ENCODE measurements around the gene SPP1.

SPP1 gene

DNA sequence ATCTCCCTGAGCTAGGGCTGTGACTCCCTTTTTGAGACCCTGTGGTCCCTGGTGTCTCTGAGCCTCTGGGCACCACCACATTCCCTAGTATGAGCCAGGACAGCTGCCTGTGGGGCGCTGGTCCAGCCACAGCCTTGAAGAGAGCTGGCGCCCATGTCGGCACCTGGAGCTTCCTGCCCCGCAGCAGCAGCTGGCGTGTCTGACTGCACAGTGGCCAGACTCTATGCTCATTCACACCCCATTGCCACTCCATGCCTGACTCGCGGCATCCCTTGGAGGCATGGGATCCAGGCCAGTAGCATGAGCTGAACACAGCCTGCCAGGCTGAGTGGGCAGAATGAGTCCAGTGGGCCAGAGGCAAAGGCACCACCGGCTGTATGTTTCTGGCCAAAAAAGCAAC lies 8.3 kb upstream of the SPP1 start:
- Mint-ChIP-seq H3K4me3 (no peak overlapping the region), H3K27ac (no peak overlapping the region), H3K27me3 (peaks cover 12% of the 10 kb centered on the region), H3K36me3 (no peaks in the 10 kb centered on the region), H3K4me1 (no peaks in the 10 kb centered on the region), H3K9me3 (no peaks in the 10 kb centered on the region)
- ATAC-seq (ENCODE audit: low read depth) (no peak), DNase-seq (ENCODE audit: low spot score in 2 of 2) (no peak)

DNA sequence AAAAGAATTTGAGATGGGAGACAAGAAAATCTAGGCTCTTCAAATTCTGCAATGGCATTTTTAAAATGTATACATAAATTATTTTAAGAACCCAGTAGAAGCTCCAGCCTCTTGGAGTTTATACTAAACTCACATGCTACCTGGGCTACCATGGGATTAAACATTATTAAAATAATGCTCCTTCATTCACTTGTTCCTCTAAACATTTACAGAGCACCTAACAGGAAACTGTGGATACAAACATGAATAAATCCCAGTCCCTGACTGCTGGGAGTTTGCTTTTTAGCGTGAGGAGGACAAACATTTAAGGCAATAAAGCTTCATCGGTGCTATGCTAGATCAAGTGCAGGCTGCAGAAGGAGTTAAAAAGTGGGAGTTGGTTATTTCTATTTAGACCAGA lies 5.4 kb upstream of the SPP1 start:
- peaks cover 14% of the 10 kb centered on the region for H3K27me3 Mint-ChIP-seq
- H3K27ac Mint-ChIP-seq = no peak overlapping the region
- no peaks in the 10 kb centered on the region for H3K9me3 Mint-ChIP-seq
- DNase-seq (ENCODE audit: low spot score in 2 of 2) (no peak), ATAC-seq (ENCODE audit: low read depth) (no peak)
- no peak overlapping the region for H3K4me3 Mint-ChIP-seq
- H3K36me3 Mint-ChIP-seq = no peaks in the 10 kb centered on the region
- H3K4me1 Mint-ChIP-seq = no peaks in the 10 kb centered on the region

DNA sequence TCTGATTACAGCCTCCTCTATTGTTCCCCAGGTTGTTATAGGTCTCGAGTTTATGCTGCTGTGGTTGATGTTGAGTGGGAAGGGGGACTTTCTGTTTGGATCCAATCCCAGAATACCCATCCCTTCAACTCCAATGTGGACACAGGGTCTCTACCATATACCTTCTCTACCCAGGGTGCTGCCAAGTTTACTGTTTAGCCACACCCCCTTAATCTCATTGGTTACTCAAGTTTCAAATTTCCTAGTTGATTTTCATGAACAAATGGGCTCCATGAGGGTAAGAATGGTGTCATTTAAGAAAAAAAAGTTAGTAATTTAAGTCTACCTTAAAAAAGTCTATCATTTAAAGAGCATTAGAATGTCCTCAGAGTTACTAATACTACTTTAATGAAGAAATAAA lies 3.6 kb upstream of the SPP1 start:
- H3K4me1 Mint-ChIP-seq = peaks cover 4% of the 10 kb centered on the region
- no peak overlapping the region for H3K27ac Mint-ChIP-seq
- H3K36me3 Mint-ChIP-seq = no peaks in the 10 kb centered on the region
- no peaks in the 10 kb centered on the region for H3K9me3 Mint-ChIP-seq
- H3K4me3 Mint-ChIP-seq = no peak overlapping the region
- no peak for DNase-seq (ENCODE audit: low spot score in 2 of 2)
- no peak for ATAC-seq (ENCODE audit: low read depth)
- peaks cover 13% of the 10 kb centered on the region for H3K27me3 Mint-ChIP-seq

DNA sequence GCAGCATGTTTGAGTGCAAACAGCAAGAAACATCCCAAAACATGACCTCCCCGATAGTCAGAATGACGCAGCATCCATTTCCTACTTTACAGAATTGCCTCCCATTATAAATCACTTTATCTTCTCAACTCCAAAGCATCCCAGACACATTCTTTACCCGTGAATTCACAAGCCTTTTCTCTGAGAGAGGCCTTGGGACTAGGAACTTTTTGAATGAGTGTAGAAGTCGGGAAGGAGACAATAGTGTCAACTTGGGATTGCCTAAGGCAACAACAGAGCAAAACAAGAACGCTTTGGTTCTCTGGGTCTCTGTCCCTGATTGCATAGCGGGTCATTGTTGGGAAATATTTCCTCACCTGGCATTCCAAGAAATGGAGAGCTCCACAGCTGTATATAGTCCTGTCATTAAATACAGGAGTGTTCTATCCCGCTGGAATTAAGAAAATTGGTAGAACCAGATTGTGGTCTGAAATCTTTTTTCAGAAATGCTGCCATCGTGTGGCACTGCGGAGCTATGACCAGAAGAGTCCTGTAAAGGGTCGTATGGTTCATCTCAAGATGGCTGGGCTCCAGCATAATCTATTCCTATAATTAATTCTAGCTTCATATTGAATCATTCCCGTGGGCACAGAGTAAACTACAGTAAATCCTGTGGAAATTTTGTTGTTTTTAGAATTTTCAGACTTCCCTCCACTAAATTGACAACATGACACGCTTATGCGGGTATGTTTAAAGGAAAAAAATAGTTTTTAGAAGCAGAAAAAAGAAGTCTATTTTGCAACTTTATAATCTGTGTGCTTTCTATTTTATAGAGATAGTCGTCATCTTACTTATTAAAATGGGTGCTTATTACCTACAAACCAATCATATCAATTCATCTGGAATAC lies 2.0 kb upstream of the SPP1 start:
- peaks cover 12% of the 10 kb centered on the region for H3K27me3 Mint-ChIP-seq
- peaks cover 4% of the 10 kb centered on the region for H3K4me1 Mint-ChIP-seq
- H3K4me3 Mint-ChIP-seq = no peak overlapping the region
- ATAC-seq (ENCODE audit: low read depth) (peak; percentile 81), DNase-seq (ENCODE audit: low spot score in 2 of 2) (peak in 1 of 2 donors; percentile 9)
- H3K9me3 Mint-ChIP-seq = no peaks in the 10 kb centered on the region
- H3K27ac Mint-ChIP-seq = no peak overlapping the region
- H3K36me3 Mint-ChIP-seq = no peaks in the 10 kb centered on the region

DNA sequence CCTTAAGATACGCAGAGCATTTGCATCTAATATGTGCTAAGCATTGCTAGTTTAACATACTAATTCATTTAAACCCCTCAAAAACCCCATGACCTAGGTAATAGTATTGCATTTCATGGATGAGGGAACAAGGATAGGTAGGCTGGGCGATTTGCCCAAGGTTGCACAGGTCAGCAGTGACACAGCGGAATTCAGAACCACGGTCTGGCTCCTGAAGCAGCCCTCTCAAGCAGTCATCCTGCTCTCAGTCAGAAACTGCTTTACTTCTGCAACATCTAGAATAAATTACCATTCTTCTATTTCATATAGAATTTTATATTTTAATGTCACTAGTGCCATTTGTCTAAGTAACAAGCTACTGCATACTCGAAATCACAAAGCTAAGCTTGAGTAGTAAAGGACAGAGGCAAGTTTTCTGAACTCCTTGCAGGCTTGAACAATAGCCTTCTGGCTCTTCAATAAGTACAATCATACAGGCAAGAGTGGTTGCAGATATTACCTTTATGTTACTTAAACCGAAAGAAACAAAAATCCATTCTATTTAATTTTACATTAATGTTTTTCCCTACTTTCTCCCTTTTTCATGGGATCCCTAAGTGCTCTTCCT lies 555 bp upstream of the SPP1 start:
- no peak for ATAC-seq (ENCODE audit: low read depth)
- Mint-ChIP-seq H3K27ac (no peak overlapping the region), H3K4me1 (peaks cover 4% of the 10 kb centered on the region), H3K4me3 (no peak overlapping the region), H3K36me3 (no peaks in the 10 kb centered on the region), H3K9me3 (no peaks in the 10 kb centered on the region), H3K27me3 (peaks cover 11% of the 10 kb centered on the region)
- DNase-seq (ENCODE audit: low spot score in 2 of 2) = no peak

DNA sequence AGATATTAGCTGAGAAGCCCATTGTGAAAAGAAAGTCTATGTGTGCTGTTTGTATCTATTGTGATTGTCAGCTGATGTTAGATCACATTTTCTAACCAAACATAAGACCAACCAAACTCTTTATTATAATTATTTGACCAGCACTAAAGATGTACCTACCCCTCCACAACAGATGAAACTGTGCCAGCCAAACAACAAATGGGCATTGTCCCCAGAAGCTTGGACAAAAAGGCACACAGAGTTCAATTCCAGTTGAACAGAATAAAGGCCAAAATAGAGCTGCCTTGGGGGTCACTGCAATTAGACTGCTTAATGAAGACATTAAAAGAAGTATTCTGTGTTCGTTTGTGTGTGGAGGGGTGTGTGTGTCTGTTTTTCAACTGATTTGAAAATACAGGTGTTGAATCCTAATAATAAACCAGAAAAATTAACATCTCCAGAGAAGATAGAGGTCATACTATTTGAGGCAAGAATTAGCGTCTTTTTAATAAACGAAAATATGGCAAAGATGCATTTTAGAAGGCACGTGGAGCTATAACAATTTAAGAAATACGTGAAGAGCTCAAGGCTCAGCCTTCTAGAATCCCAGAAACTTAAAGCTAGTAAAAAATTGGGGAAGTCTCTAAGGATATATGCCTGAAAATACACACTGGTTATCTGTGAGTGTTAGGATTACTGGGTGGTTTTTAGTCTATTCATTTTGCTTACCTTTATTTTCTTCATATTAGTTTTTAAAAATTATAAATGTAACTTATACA lies 2.2 kb downstream of the SPP1 start:
- H3K27me3 Mint-ChIP-seq = peaks cover 8% of the 10 kb centered on the region
- H3K4me3 Mint-ChIP-seq = no peak overlapping the region
- DNase-seq (ENCODE audit: low spot score in 2 of 2) = no peak
- H3K4me1 Mint-ChIP-seq = peaks cover 4% of the 10 kb centered on the region
- ATAC-seq (ENCODE audit: low read depth) = no peak
- no peaks in the 10 kb centered on the region for H3K9me3 Mint-ChIP-seq
- H3K36me3 Mint-ChIP-seq = no peaks in the 10 kb centered on the region
- no peak overlapping the region for H3K27ac Mint-ChIP-seq

DNA sequence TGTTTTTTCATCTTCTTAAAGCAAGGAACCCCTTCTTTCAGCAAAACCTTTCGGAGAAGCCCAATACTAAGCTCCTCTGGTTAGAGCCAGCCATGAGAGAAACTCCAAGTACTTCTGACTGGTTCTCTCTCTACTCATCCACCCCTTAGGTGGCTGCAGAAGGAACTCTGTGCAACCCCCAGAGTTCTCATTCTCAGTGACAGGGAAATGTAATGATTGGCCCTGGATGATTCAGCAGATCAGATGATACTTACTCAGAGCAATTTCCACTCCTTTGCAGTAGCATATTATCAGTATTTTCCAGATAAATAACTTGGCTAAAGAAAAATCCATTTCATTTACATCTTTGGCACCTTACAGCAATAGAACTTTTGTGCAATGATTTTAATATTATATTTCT lies 3.2 kb downstream of the SPP1 start:
- no peak overlapping the region for H3K4me3 Mint-ChIP-seq
- peaks cover 10% of the 10 kb centered on the region for H3K27me3 Mint-ChIP-seq
- no peaks in the 10 kb centered on the region for H3K9me3 Mint-ChIP-seq
- H3K4me1 Mint-ChIP-seq = peaks cover 4% of the 10 kb centered on the region
- DNase-seq (ENCODE audit: low spot score in 2 of 2) (no peak), ATAC-seq (ENCODE audit: low read depth) (no peak)
- no peaks in the 10 kb centered on the region for H3K36me3 Mint-ChIP-seq
- no peak overlapping the region for H3K27ac Mint-ChIP-seq

DNA sequence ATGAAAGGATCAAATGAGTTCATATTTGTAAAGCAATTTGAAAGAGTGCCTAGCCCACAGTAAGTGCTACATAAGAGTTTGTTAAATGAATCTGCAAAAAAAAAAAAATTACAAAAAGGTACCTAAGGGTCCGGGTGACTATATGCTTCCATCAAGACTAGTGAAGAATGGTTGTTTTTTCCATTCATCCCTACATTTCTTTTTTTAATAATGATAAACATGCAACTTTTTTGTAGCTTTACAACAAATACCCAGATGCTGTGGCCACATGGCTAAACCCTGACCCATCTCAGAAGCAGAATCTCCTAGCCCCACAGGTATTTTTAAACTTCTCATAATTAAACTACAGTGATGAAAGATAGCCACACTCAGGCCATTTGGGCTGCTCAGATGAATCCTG lies 4.3 kb downstream of the SPP1 start:
- Mint-ChIP-seq H3K4me1 (peaks cover 4% of the 10 kb centered on the region), H3K27ac (no peak overlapping the region), H3K4me3 (no peak overlapping the region), H3K27me3 (peaks cover 10% of the 10 kb centered on the region), H3K36me3 (no peaks in the 10 kb centered on the region), H3K9me3 (no peaks in the 10 kb centered on the region)
- no peak for DNase-seq (ENCODE audit: low spot score in 2 of 2)
- ATAC-seq (ENCODE audit: low read depth) = no peak

DNA sequence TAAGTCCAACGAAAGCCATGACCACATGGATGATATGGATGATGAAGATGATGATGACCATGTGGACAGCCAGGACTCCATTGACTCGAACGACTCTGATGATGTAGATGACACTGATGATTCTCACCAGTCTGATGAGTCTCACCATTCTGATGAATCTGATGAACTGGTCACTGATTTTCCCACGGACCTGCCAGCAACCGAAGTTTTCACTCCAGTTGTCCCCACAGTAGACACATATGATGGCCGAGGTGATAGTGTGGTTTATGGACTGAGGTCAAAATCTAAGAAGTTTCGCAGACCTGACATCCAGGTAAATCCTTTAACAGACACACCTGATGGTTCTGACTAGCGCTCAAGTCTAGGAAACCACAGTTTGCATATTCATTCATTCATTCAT lies 6.0 kb downstream of the SPP1 start:
- H3K36me3 Mint-ChIP-seq = no peaks in the 10 kb centered on the region
- H3K4me3 Mint-ChIP-seq = no peak overlapping the region
- no peak overlapping the region for H3K27ac Mint-ChIP-seq
- DNase-seq (ENCODE audit: low spot score in 2 of 2) = no peak
- H3K4me1 Mint-ChIP-seq = no peaks in the 10 kb centered on the region
- ATAC-seq (ENCODE audit: low read depth) = no peak
- no peaks in the 10 kb centered on the region for H3K9me3 Mint-ChIP-seq
- H3K27me3 Mint-ChIP-seq = peaks cover 11% of the 10 kb centered on the region

DNA sequence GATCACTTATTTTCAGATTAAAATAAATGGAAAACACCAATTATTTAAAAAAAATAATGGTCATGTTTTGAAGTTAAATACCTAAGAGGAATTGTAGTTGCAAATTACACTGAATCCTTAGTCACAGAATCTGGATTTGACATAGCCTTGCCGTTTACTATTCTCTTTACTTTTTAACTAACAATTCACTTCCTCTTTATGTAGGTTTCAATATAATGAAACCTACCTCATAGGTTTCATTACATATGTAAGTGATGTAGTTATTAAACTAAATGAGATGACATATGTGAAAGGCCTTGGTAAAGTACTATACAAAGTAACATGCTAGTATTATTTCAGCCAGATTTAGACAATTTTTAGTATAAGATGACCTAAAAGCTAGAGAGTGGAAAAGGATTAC lies 6.5 kb downstream of the SPP1 start:
- ATAC-seq (ENCODE audit: low read depth) (no peak), DNase-seq (ENCODE audit: low spot score in 2 of 2) (no peak)
- no peaks in the 10 kb centered on the region for H3K36me3 Mint-ChIP-seq
- no peak overlapping the region for H3K4me3 Mint-ChIP-seq
- peaks cover 11% of the 10 kb centered on the region for H3K27me3 Mint-ChIP-seq
- no peaks in the 10 kb centered on the region for H3K9me3 Mint-ChIP-seq
- no peak overlapping the region for H3K27ac Mint-ChIP-seq
- no peaks in the 10 kb centered on the region for H3K4me1 Mint-ChIP-seq

DNA sequence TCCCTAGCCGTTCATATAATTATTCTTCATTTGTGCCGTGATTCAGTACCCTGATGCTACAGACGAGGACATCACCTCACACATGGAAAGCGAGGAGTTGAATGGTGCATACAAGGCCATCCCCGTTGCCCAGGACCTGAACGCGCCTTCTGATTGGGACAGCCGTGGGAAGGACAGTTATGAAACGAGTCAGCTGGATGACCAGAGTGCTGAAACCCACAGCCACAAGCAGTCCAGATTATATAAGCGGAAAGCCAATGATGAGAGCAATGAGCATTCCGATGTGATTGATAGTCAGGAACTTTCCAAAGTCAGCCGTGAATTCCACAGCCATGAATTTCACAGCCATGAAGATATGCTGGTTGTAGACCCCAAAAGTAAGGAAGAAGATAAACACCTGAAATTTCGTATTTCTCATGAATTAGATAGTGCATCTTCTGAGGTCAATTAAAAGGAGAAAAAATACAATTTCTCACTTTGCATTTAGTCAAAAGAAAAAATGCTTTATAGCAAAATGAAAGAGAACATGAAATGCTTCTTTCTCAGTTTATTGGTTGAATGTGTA lies 7.0 kb downstream of the SPP1 start:
- no peaks in the 10 kb centered on the region for H3K36me3 Mint-ChIP-seq
- H3K4me3 Mint-ChIP-seq = no peak overlapping the region
- H3K4me1 Mint-ChIP-seq = no peaks in the 10 kb centered on the region
- H3K27me3 Mint-ChIP-seq = peaks cover 10% of the 10 kb centered on the region
- no peak overlapping the region for H3K27ac Mint-ChIP-seq
- no peaks in the 10 kb centered on the region for H3K9me3 Mint-ChIP-seq
- ATAC-seq (ENCODE audit: low read depth) (no peak), DNase-seq (ENCODE audit: low spot score in 2 of 2) (no peak)

DNA sequence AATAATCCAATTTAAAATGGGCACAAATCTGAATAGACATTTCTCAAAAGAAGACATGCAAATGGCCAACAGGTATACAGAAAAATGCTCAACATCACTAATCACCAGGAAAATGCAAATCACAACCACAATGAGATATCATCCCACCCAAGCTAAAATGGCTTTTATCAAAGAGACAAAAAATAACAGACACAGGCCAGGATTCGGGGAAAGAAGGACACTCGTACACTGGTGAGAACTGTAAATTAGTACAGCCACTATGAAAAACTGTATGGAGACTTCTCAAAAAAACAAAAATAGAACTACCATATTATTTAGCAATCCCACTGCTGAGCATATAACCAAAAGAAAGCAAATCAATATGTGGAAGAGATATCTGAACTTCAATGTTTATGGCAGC lies 8.5 kb downstream of the SPP1 start:
- Mint-ChIP-seq H3K9me3 (no peaks in the 10 kb centered on the region), H3K27me3 (peaks cover 8% of the 10 kb centered on the region), H3K4me1 (no peaks in the 10 kb centered on the region), H3K27ac (no peak overlapping the region), H3K4me3 (no peak overlapping the region), H3K36me3 (no peaks in the 10 kb centered on the region)
- ATAC-seq (ENCODE audit: low read depth) (no peak), DNase-seq (ENCODE audit: low spot score in 2 of 2) (no peak)

DNA sequence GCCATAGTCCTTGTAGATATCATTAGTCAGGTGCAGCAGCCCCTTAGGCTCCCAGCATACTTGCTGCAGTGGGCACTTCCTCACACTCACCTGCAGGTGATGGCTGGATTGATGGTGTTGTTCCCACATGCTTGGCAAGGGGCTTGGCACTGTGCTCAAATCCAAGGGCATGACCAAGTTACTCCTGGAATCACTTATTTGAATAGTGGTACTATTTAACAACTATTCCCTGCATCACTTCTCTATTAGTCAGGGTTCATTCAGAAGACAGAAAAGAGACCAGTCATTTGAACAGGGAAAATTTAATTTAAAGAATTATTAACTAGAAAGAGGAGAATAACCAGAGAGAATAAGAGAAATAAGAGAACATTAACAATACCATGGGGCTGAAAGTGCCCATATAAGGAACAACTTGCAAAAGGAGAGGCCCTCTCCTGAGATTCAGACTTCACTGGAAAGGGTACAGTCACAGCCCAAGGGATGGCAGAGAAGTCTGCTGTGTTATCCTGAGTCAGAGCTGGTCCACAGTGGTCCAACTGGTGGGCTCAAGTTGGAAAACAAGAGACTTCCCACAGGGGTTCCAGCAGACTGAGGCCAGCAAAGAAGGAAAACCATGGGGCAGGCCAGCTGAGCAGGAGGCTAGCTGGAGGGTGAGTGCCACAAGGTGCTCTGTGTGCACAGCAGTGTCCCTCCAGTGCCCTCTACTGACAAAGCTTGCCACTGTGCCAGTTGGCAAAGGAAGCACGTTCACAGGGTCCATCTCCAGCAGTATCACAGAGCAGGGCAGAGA lies 9.8 kb downstream of the SPP1 start:
- Mint-ChIP-seq H3K36me3 (no peaks in the 10 kb centered on the region), H3K4me3 (no peak overlapping the region), H3K27ac (no peak overlapping the region), H3K9me3 (no peaks in the 10 kb centered on the region), H3K4me1 (no peaks in the 10 kb centered on the region), H3K27me3 (peaks cover 9% of the 10 kb centered on the region)
- ATAC-seq (ENCODE audit: low read depth) (peak; percentile 69), DNase-seq (ENCODE audit: low spot score in 2 of 2) (no peak)

DNA sequence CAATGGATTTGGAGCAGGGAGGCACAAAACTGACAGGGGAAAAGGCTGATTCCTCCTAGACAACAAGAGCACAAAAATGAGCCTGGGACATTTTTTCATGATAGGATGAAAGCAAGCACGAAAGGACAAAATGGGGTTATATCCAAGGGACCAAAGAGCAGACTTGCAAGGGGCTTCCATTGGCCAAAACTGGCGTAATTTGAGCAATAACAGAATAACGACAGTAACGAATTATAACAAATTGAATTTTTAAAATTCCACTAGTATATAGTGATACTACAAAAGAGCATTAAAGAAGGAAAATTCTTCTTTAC lies 10.3 kb downstream of the SPP1 start:
- H3K9me3 Mint-ChIP-seq = no peaks in the 10 kb centered on the region
- DNase-seq (ENCODE audit: low spot score in 2 of 2) (no peak), ATAC-seq (ENCODE audit: low read depth) (no peak)
- H3K27ac Mint-ChIP-seq = no peak overlapping the region
- no peaks in the 10 kb centered on the region for H3K4me1 Mint-ChIP-seq
- H3K36me3 Mint-ChIP-seq = no peaks in the 10 kb centered on the region
- H3K4me3 Mint-ChIP-seq = no peak overlapping the region
- peaks cover 11% of the 10 kb centered on the region for H3K27me3 Mint-ChIP-seq
